Prostate gland (tissue), 2 donors: Measurements from ENCODE around the gene FURIN.

Experiments used
- CTCF ChIP-seq, 4 experiments: fragments of 200-600 bp in 2 of 4; fragments of 450-650 bp in 2 of 4; sonication (generic) in 2 of 4; IDR thresholded peaks; 1 replicate in 3 of 4; 2 replicates in 1 of 4; pipeline ENCODE4 v1.5.1; 2016 to 2019; ENCODE audit warnings: antibody characterized with exemption in 4 of 4, mild to moderate bottlenecking in 2 of 4, moderate library complexity in 2 of 4
- POLR2A ChIP-seq: fragments of 450-650 bp; IDR thresholded peaks from one replicate; pipeline ENCODE4 v1.6.1; 2016; ENCODE audit warnings: antibody characterized with exemption, mild to moderate bottlenecking

- TF ChIP-seq POLR2A (no peak), CTCF (IDR thresholded peaks at IDR 0.05) (no peak)
Measured at GRCh38 chr15:90913398-90913944, 45.1 kb downstream of the FURIN start.
